ENCODE data around the gene RASSF5.
A peak's percentile ranks its signal among the peaks of the same experiment; 100 is the strongest.

The RASSF5 gene

DNA sequence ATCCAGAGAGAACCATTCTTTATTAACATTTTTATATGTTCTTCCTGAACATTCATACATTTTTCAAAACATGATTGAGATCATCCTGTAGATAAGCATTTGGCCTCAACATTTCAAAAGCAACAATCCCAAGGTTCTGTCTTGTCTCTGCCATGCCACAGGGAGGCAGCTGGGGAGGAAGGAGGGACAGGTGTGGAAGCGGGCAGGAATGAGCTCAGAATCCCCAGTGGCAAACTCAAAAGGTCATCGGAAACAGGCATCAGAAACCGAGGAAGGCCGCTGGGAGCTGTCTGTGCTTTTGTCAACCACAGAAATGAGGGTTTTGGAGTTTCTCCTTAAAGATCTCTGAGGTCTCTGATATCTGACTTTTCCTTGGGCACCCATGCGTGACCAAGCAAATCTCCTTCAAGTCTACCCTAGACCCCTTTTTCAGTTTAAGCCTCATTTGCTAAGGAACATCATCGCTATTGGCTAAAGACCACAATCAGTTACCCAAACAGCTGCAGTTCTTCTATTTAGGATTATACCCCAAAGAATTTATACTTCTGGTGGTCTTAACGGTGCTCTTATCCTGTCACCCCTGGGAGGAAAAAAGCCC is 34.0 kb downstream of the RASSF5 start:
- TF ChIP-seq, protein P1, sequence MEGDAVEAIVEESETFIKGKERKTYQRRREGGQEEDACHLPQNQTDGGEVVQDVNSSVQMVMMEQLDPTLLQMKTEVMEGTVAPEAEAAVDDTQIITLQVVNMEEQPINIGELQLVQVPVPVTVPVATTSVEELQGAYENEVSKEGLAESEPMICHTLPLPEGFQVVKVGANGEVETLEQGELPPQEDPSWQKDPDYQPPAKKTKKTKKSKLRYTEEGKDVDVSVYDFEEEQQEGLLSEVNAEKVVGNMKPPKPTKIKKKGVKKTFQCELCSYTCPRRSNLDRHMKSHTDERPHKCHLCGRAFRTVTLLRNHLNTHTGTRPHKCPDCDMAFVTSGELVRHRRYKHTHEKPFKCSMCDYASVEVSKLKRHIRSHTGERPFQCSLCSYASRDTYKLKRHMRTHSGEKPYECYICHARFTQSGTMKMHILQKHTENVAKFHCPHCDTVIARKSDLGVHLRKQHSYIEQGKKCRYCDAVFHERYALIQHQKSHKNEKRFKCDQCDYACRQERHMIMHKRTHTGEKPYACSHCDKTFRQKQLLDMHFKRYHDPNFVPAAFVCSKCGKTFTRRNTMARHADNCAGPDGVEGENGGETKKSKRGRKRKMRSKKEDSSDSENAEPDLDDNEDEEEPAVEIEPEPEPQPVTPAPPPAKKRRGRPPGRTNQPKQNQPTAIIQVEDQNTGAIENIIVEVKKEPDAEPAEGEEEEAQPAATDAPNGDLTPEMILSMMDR (IDR thresholded peaks at IDR 0.05; ENCODE audit: low read depth, low read length): no peak
- H3K4me3 ChIP-seq (replicated peaks in 1 of 2; ENCODE audit: low read depth in 2 of 2, low read length in 2 of 2): no peak overlapping the region
- DNase-seq (ENCODE audit: low read depth in 2 of 2): no peak

DNA sequence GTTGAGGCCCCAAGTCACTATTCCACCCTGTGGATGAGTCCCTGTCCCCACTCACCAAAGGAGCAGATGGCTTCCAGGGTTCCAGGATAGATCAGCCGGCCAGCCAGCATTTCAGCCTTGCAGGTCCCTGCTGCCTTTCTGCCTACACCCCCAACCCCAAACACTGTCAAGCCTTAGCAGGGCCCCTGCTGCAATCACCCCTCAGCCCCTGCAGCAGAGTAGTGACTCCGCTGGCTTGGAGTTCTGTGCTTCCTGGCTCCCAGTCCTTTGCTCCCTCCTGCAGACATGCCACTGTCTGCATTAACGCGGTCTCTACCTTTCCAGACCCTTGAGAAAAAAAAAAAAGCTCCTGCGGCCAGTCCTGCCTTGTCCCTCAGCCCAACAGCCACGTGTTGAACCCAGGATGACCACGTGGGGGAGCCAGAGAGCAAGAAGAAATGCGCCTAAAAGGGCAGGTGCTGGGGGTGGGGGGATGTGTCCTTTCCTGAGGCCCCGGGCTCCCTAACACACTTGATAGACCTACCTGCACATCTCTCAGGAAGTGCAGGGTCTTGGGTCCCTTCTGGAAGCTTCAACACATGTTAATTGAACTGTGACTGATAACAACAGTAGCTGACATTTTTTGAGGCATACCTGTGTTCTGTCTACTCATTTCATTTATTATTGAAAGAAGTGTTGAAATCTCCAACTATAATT is 37.4 kb downstream of the RASSF5 start:
- peak; percentile 51 to 59 for DNase-seq (ENCODE audit: low read depth in 2 of 2)
- no peak overlapping the region for H3K4me3 ChIP-seq (replicated peaks in 1 of 2; ENCODE audit: low read depth in 2 of 2, low read length in 2 of 2)
- TF ChIP-seq, protein P1 (IDR thresholded peaks at IDR 0.05; ENCODE audit: low read depth, low read length): peak; percentile 90

DNA sequence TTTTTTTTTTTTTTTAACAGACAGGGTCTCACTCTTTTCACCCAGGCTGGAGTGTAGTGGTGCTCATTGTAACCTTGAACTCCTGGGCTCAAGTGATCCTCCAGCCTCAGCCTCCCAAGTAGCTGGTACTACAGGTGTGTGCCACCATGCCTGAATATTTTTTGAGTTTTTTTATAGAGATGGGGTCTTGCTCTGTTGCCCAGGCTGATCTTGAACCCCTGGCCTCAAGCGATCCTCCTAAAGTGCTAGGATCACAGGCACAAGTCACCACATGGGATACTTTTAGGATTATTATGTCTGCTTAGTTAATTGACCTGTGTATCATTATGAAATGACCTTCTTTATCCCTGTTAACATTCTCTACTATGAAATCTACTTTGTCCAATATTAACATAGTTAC is 38.0 kb downstream of the RASSF5 start:
- DNase-seq (ENCODE audit: low read depth in 2 of 2): no peak
- TF ChIP-seq, protein P1 (IDR thresholded peaks at IDR 0.05; ENCODE audit: low read depth, low read length): no peak
- no peak overlapping the region for H3K4me3 ChIP-seq (replicated peaks in 1 of 2; ENCODE audit: low read depth in 2 of 2, low read length in 2 of 2)

DNA sequence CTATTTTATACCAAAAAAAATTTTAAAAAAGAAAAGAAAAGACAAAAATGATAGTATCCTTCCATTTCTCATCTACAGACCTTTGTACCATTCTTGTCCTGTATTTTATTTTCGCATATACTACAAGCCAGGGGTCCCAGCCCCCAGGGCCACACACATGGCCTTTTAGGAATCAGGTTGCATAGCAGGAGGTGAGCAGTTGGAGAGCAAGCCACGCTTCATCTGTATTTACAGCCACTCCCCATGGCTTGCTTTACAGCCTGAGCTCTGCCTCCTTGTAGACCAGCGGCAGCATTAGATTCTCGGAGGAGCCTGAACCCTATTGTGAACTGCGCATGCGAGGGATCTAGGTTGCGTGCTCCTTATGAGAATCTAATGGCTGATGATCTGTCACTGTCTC is 39.8 kb downstream of the RASSF5 start:
- TF ChIP-seq, protein P1 (IDR thresholded peaks at IDR 0.05; ENCODE audit: low read depth, low read length): no peak
- H3K4me3 ChIP-seq (replicated peaks in 1 of 2; ENCODE audit: low read depth in 2 of 2, low read length in 2 of 2): no peak overlapping the region
- no peak for DNase-seq (ENCODE audit: low read depth in 2 of 2)

DNA sequence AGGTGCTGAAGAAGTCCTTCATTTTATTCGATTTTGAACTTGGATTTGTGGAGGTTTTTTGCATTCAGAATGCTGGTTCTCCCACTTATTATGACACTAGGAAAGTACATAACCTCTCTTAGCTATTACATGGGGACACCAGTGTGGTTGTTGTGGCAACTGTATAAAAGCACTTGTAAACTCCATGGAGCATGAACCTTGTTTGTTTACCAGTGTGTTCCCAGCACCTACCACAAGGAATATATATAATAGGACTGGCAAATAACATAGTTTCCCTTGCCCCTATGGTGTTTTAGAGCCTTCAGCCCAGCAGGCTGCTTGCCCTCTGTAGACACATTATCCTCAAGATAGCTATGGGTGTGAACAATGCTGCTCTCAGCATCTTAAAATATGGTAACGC is 43.1 kb downstream of the RASSF5 start:
- DNase-seq (ENCODE audit: low read depth in 2 of 2): peak in 1 of 2 donors; percentile 22
- TF ChIP-seq, protein P1 (IDR thresholded peaks at IDR 0.05; ENCODE audit: low read depth, low read length): no peak
- H3K4me3 ChIP-seq (replicated peaks in 1 of 2; ENCODE audit: low read depth in 2 of 2, low read length in 2 of 2): no peak overlapping the region

DNA sequence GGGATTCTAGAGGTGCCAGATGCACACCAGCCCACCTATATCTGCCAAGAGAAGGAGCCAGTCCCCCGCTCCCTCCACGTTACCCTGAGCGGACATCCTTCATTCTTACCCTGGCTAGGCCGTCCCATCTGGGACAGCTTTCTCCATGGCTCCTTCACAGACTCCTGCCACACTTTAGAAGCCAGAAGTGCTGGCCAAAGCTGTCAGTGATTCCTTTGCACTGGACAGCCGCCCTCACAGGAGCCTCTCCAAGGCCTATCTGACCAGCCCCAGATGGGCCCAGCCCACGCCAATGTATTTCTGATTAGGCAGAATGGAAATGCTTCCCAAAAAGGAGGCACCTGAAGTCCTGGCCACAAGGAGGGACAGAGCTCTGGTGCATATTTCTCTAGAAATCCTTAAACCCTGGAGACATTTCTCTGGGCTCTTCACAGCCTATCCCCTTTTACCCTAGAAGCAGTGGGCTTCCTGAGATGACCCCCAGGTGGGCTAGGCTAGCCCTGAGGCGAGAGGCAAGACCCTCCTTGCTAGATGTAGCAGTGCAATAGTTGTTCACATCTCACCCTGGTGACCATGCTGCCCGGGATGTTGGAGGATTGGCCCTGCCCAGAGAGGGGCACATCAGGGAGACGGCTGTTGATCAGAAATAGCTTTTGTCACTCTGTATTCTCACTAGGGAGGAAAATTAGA is 44.1 kb downstream of the RASSF5 start:
- TF ChIP-seq, protein P1 (IDR thresholded peaks at IDR 0.05; ENCODE audit: low read depth, low read length): no peak
- no peak overlapping the region for H3K4me3 ChIP-seq (replicated peaks in 1 of 2; ENCODE audit: low read depth in 2 of 2, low read length in 2 of 2)
- no peak for DNase-seq (ENCODE audit: low read depth in 2 of 2)
